Right lung (tissue), 5 donors: Measurements from ENCODE around the gene MED13L. TPM values are rescaled to one million over a fixed set of nuclear protein-coding genes. Genes with fewer than 3 reads are reported as not detected.

ENCODE experiments used
- DNase-seq, 2 donors: peaks; one replicate each; pipeline ENCODE4 v3.0.0-alpha.2; 2013
- polyA plus RNA-seq, 5 donors: library from polyadenylated mRNA; unstranded; fragments of 120-200 nt; gene quantifications; one replicate each; pipeline versions ENCODE4 v1.2.1 to v1.2.3, GENCODE V29; 2013; ENCODE audit warnings: inconsistent platforms in 1 of 5, low replicate concordance in 1 of 5; ENCODE audit not compliant: insufficient read length in 5 of 5, insufficient read depth in 1 of 5

Gene MED13L
- polyA plus RNA-seq, 5 donors, result 56.1 to 104 (median 95.9) TPM

- DNase-seq, result no peak
Measured at GRCh38 chr12:116094475-116094874, 183.0 kb downstream of the MED13L start.

- DNase-seq, result no peak
Measured at GRCh38 chr12:116093915-116094314, 183.6 kb downstream of the MED13L start.

- no peak for DNase-seq
Measured at GRCh38 chr12:116092776-116093175, 184.7 kb downstream of the MED13L start.

- no peak for DNase-seq
Measured at GRCh38 chr12:116092162-116092561, 185.3 kb downstream of the MED13L start.

- no peak for DNase-seq
Measured at GRCh38 chr12:116091579-116091978, 185.9 kb downstream of the MED13L start.

- DNase-seq, result no peak
Measured at GRCh38 chr12:116090516-116090915, 187.0 kb downstream of the MED13L start.

- no peak for DNase-seq
Measured at GRCh38 chr12:116089080-116089479, 188.4 kb downstream of the MED13L start.

- no peak for DNase-seq
Measured at GRCh38 chr12:116087962-116088361, 189.5 kb downstream of the MED13L start.

- DNase-seq, result no peak
Measured at GRCh38 chr12:116087399-116087798, 190.1 kb downstream of the MED13L start.

GRCh38 chr12:116080415-116080814, 197.1 kb downstream of the MED13L start:
- no peak for DNase-seq

- no peak for DNase-seq
Measured at GRCh38 chr12:116078396-116078795, 199.1 kb downstream of the MED13L start.

- no peak for DNase-seq
Measured at GRCh38 chr12:116077431-116077830, 200.1 kb downstream of the MED13L start.

- no peak for DNase-seq
Measured at GRCh38 chr12:116076399-116076798, 201.1 kb downstream of the MED13L start.

GRCh38 chr12:116074686-116075085, 202.8 kb downstream of the MED13L start:
- DNase-seq, result no peak

- no peak for DNase-seq
Measured at GRCh38 chr12:116071555-116072230, 205.8 kb downstream of the MED13L start.

- no peak for DNase-seq
Measured at GRCh38 chr12:116070444-116070843, 207.0 kb downstream of the MED13L start.

- DNase-seq, result no peak
Measured at GRCh38 chr12:116069943-116070342, 207.6 kb downstream of the MED13L start.

GRCh38 chr12:116068853-116069252, 208.6 kb downstream of the MED13L start:
- DNase-seq, result no peak

- no peak for DNase-seq
Measured at GRCh38 chr12:116068371-116068770, 209.1 kb downstream of the MED13L start.

GRCh38 chr12:116067892-116068291, 209.6 kb downstream of the MED13L start:
- DNase-seq, result no peak

GRCh38 chr12:116066381-116067230, 210.9 kb downstream of the MED13L start:
- DNase-seq, result no peak

- DNase-seq, result peak in 1 of 2 donors; percentile 52
Measured at GRCh38 chr12:116065606-116066005, 211.9 kb downstream of the MED13L start.

- DNase-seq, result no peak
Measured at GRCh38 chr12:116064493-116064892, 213.0 kb downstream of the MED13L start.
